ENCODE data around the gene TTYH1. TPM values are rescaled to one million over a fixed set of nuclear protein-coding genes. Genes with fewer than 3 reads are reported as not detected.

TTYH1 gene
- total and polyA plus RNA-seq, 9 of the 15 experiments (the other 6 are each of a cell fraction or from before 2014, with no cell fraction given) = 0.08 TPM; not detected in 8

GRCh38 chr19:54448040-54448773 is 32.9 kb downstream of the TTYH1 start (continued):
- TF ChIP-seq GTF2B (IDR thresholded peaks at IDR 0.05; ENCODE audit: extremely low read depth, insufficient read length) (no peak), SMARCE1 (IDR thresholded peaks at IDR 0.05) (0 out of 2 replicates have a peak, but pooled peaks have one; percentile 58), PHF20 (IDR thresholded peaks at IDR 0.05; ENCODE audit: partially characterized antibody) (no peak), ILF3 (IDR thresholded peaks at IDR 0.05; ENCODE audit: borderline replicate concordance) (no peak), LCOR (CRISPR knock-in tag; IDR thresholded peaks at IDR 0.05) (no peak), TOE1 (IDR thresholded peaks at IDR 0.05; ENCODE audit: borderline replicate concordance) (no peak), TOE1 (CRISPR knock-in tag; IDR thresholded peaks at IDR 0.05; ENCODE audit: borderline replicate concordance, low read depth) (no peak), HBP1 (CRISPR knock-in tag; IDR thresholded peaks at IDR 0.05) (no peak), MAFG (tag; conservative IDR thresholded peaks at IDR 0.05) (no peak), SRF (CRISPR knock-in tag; IDR thresholded peaks at IDR 0.05) (no peak), MAZ (CRISPR knock-in tag; conservative IDR thresholded peaks at IDR 0.05 in 1 of 2, IDR thresholded peaks at IDR 0.05 in 1 of 2) (peak in 1 of 2 experiments; percentile 64; a peak in 2 of 4 replicates), ATF7 (IDR thresholded peaks at IDR 0.05) (no peak), ZNF780A (CRISPR knock-in tag; IDR thresholded peaks at IDR 0.05) (no peak), ESRRA (IDR thresholded peaks at IDR 0.05; ENCODE audit: borderline replicate concordance, low read depth) (no peak), ZNF395 (CRISPR knock-in tag; IDR thresholded peaks at IDR 0.05) (no peak), IRF2 (CRISPR knock-in tag; IDR thresholded peaks at IDR 0.05) (no peak), TCF7 (IDR thresholded peaks at IDR 0.05; ENCODE audit: borderline replicate concordance) (no peak), ZNF23 (CRISPR knock-in tag; IDR thresholded peaks at IDR 0.05) (no peak), ZNF121 (CRISPR knock-in tag; conservative IDR thresholded peaks at IDR 0.05) (no peak), CBX1 (IDR thresholded peaks at IDR 0.05; ENCODE audit: low read depth) (no peak), BHLHE40 (IDR thresholded peaks at IDR 0.05; ENCODE audit: low read length) (no peak), GTF3C2 (IDR thresholded peaks at IDR 0.05; ENCODE audit: borderline replicate concordance, extremely low read depth, insufficient read length) (no peak), ZC3H4 (CRISPR knock-in tag; IDR thresholded peaks at IDR 0.05; ENCODE audit: borderline replicate concordance) (no peak)

All from K562 (cell line).